GM12874 (cell line): ENCODE data around the gene CPT1C.

Experiments
- CTCF ChIP-seq: IDR thresholded peaks from 2 replicates; pipeline ENCODE4 v1.5.1; 2011; ENCODE audit warnings: low read depth, mild to moderate bottlenecking, control low read depth, low read length, moderate library complexity; ENCODE audit not compliant: insufficient read depth

Gene CPT1C

GRCh38 chr19:49744946-49745381, 54.0 kb downstream of the CPT1C start:
- no peak for TF ChIP-seq CTCF

GRCh38 chr19:49746206-49746958, 55.5 kb downstream of the CPT1C start:
- TF ChIP-seq CTCF = no peak

GRCh38 chr19:49749055-49749716, 58.3 kb downstream of the CPT1C start:
- no peak for TF ChIP-seq CTCF

- TF ChIP-seq CTCF = no peak
Measured at GRCh38 chr19:49749771-49750170, 58.9 kb downstream of the CPT1C start.

GRCh38 chr19:49752701-49753100, 61.8 kb downstream of the CPT1C start:
- no peak for TF ChIP-seq CTCF

GRCh38 chr19:49755956-49756355, 65.0 kb downstream of the CPT1C start:
- TF ChIP-seq CTCF = no peak

GRCh38 chr19:49758292-49758691, 67.4 kb downstream of the CPT1C start:
- no peak for TF ChIP-seq CTCF
